GM12892 (cell line): Measurements from ENCODE around the gene GPR176.

Experiments used
- POLR2AphosphoS5 ChIP-seq: IDR thresholded peaks from 2 replicates; pipeline ENCODE4 v1.6.1; 2011; ENCODE audit warnings: low read depth, low read length, control low read depth
- TAF1 ChIP-seq: IDR thresholded peaks from 2 replicates; pipeline ENCODE4 v1.6.1; 2011; ENCODE audit warnings: low read depth, mild to moderate bottlenecking, control low read depth, low read length, borderline replicate concordance

GRCh38 chr15:39785841-39786240 lies 134.2 kb downstream of the GPR176 start:
- no peak for TF ChIP-seq POLR2AphosphoS5
- TF ChIP-seq TAF1, result no peak
